AG04450 (cell line): ENCODE data around the gene ZFHX3. TPM values are rescaled to one million over a fixed set of nuclear protein-coding genes. Genes with fewer than 3 reads are reported as not detected.
"Not testable (repeated sequence)": the region's sequence is repeated elsewhere in the genome, so short reads cannot be mapped to it uniquely, and the experiment has no call there.

Experiments
- CTCF ChIA-PET: fragments of 300-600, 350-600 bp; formaldehyde crosslinking; extraction: SDS; loops from one replicate; lab custom pipeline; 2022; ENCODE audit warnings: antibody characterized with exemption, inconsistent platforms; lab: Charles Lee
- POLR2A ChIA-PET: fragments of 350-600 bp; formaldehyde crosslinking; extraction: SDS; loops from one replicate; lab custom pipeline; 2021; ENCODE audit warnings: antibody characterized with exemption, inconsistent platforms; lab: Yijun Ruan, JAX
- DNase-seq: peaks from one replicate; pipeline ENCODE4 v3.0.0-alpha.2; 2011; ENCODE audit warnings: low read depth, low spot score
- H3K27ac ChIP-seq: one replicate; pipeline ENCODE4 v1.5.1; 2012; ENCODE audit warnings: low read depth, low read length, control low read depth
- H3K27me3 ChIP-seq: one replicate; pipeline ENCODE4 v1.6.0; 2012; ENCODE audit warnings: low read length; ENCODE audit not compliant: control insufficient read depth, insufficient read depth
- H3K4me3 ChIP-seq: 2 replicates; pipeline ENCODE4 v1.5.1; 2011; ENCODE audit warnings: mild to moderate bottlenecking, low read depth, low read length, control low read depth
- H3K9me3 ChIP-seq: 2 replicates; pipeline ENCODE4 v1.5.1; 2012; ENCODE audit warnings: low read length; ENCODE audit not compliant: control insufficient read depth, insufficient read depth
- polyA plus RNA-seq: library from polyadenylated mRNA; depleted of rRNA; stranded (reverse); fragments of >200 nt; gene quantifications from 2 replicates; pipeline ENCODE4 v1.2.3, GENCODE V29; 2011
- TF ChIP-seq, protein P1 (sequence below): IDR thresholded peaks from 2 replicates; pipeline ENCODE4 v1.5.1; 2011; ENCODE audit warnings: low read depth, low read length, control low read depth, inconsistent platforms

ZFHX3 gene
- polyA plus RNA-seq, 1 experiment: 3.3 TPM

DNA sequence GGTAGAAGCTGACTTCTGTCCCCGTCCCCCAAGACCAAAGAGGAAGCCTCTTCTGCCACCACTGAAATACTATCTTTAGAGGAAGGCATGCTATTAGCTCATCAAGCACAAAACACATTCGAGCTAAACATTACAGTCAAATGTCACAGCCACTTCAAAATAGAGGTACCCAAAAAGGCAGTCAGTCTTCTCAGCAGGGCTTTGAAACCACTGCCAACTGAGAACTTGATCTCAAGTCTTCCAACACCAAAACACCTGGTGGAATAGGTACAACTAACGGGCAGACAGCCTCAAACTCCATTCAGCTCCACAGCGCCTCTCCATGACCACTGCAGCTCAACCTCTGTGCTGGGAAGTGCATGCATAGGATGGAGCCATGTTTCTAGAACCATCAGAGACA, 36.0 kb downstream of the ZFHX3 start:
- no peak overlapping the region for H3K27ac ChIP-seq
- POLR2A ChIA-PET: interaction anchor here (0.6 kb wide), 1 partner anchor 737 kb away, joined by 3 read pairs; no protein-coding TSS in a partner anchor
- H3K27me3 ChIP-seq: no peaks in the 10 kb centered on the region
- no peak for DNase-seq
- no peak overlapping the region for H3K4me3 ChIP-seq
- H3K9me3 ChIP-seq: no peaks in the 10 kb centered on the region
- TF ChIP-seq, protein P1, sequence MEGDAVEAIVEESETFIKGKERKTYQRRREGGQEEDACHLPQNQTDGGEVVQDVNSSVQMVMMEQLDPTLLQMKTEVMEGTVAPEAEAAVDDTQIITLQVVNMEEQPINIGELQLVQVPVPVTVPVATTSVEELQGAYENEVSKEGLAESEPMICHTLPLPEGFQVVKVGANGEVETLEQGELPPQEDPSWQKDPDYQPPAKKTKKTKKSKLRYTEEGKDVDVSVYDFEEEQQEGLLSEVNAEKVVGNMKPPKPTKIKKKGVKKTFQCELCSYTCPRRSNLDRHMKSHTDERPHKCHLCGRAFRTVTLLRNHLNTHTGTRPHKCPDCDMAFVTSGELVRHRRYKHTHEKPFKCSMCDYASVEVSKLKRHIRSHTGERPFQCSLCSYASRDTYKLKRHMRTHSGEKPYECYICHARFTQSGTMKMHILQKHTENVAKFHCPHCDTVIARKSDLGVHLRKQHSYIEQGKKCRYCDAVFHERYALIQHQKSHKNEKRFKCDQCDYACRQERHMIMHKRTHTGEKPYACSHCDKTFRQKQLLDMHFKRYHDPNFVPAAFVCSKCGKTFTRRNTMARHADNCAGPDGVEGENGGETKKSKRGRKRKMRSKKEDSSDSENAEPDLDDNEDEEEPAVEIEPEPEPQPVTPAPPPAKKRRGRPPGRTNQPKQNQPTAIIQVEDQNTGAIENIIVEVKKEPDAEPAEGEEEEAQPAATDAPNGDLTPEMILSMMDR: no peak
- CTCF ChIA-PET: interaction anchor here (0.6 kb wide), 1 partner anchor 110 kb away, joined by 3 read pairs; no protein-coding TSS in a partner anchor

- H3K9me3 ChIP-seq: 0 out of 2 replicates have a peak, but pooled peaks cover 4% of the 10 kb centered on the region
- H3K4me3 ChIP-seq: no peak overlapping the region
- H3K27ac ChIP-seq: no peak overlapping the region
- ChIA-PET POLR2A (no interaction called here), CTCF (no interaction called here)
- TF ChIP-seq, protein P1: no peak
- no peak for DNase-seq
- H3K27me3 ChIP-seq: no peaks in the 10 kb centered on the region
Measured at GRCh38 chr16:73010150-73010676, 37.7 kb downstream of the ZFHX3 start.

GRCh38 chr16:73009710-73010109, 38.2 kb downstream of the ZFHX3 start:
- DNase-seq, H3K27me3 ChIP-seq, H3K27ac ChIP-seq, POLR2A ChIA-PET, H3K9me3 ChIP-seq, CTCF ChIA-PET, H3K4me3 ChIP-seq: not testable (repeated sequence)

GRCh38 chr16:73006026-73006425, 41.9 kb downstream of the ZFHX3 start:
- TF ChIP-seq, protein P1: no peak
- ChIA-PET CTCF (interaction anchor here (1.0 kb wide), 1 partner anchor 872 kb away, joined by 4 read pairs; no protein-coding TSS in a partner anchor), POLR2A (no interaction called here)
- DNase-seq: no peak
- H3K4me3 ChIP-seq: no peak overlapping the region
- H3K9me3 ChIP-seq: peaks cover 10% of the 10 kb centered on the region
- no peaks in the 10 kb centered on the region for H3K27me3 ChIP-seq
- no peak overlapping the region for H3K27ac ChIP-seq

DNA sequence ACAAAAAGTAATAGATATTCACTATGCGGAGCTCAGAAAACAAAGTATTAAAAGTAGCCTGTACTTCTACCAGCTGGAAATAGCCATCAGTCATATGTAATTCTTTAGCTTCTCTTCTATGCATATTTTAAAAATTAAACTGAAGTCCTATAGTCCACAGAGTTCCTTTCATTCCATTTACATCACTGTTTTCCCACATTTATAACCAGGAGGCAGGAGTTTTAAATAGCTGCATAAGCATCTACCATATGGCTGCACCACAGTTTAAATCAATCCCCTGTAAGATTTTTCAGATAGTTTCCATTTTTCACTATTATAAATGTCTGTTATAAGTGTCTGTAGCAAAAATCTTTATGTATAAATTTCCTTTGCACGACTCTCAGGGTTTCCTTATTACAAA, 45.1 kb downstream of the ZFHX3 start:
- TF ChIP-seq, protein P1: no peak
- no peak for DNase-seq
- H3K27ac ChIP-seq: no peak overlapping the region
- H3K4me3 ChIP-seq: no peak overlapping the region
- ChIA-PET POLR2A (interaction anchor here (0.5 to 1.6 kb wide), 5 partner anchors 13 to 70 kb away, joined by 3 to 7 read pairs (median 4); no protein-coding TSS in a partner anchor), CTCF (interaction anchor here (0.6 to 3.6 kb wide), 4 partner anchors 45 to 193 kb away, joined by 3 to 20 read pairs (median 4); partner anchors contain the start of gene ZFHX3)
- H3K9me3 ChIP-seq: peaks cover 16% of the 10 kb centered on the region
- no peaks in the 10 kb centered on the region for H3K27me3 ChIP-seq
